ENCODE data around the gene ARL3. TPM values are rescaled to one million over a fixed set of nuclear protein-coding genes. Genes with fewer than 3 reads are reported as not detected.
"Not testable (repeated sequence)": the region's sequence is repeated elsewhere in the genome, so short reads cannot be mapped to it uniquely, and the experiment has no call there.

ARL3 gene
- total RNA-seq, 2 donors from 2014 or later = 5.7 to 6.8 TPM

GRCh38 chr10:102670871-102671434 is 43.2 kb downstream of the ARL3 start:
- no peak for DNase-seq (ENCODE audit: low spot score in 2 of 2)
- ATAC-seq = no peak
- no peaks in the 10 kb centered on the region for H3K36me3 Mint-ChIP-seq
- H3K27ac Mint-ChIP-seq = peak overlapping the region in 1 of 2 donors; percentile 36
- H3K9me3 Mint-ChIP-seq = no peaks in the 10 kb centered on the region

GRCh38 chr10:102670065-102670670 is 44.0 kb downstream of the ARL3 start:
- Mint-ChIP-seq H3K36me3 (no peaks in the 10 kb centered on the region), H3K9me3 (no peaks in the 10 kb centered on the region), H3K27ac (peak overlapping the region in 1 of 2 donors; percentile 36)
- ATAC-seq (no peak), DNase-seq (ENCODE audit: low spot score in 2 of 2) (no peak)

DNA sequence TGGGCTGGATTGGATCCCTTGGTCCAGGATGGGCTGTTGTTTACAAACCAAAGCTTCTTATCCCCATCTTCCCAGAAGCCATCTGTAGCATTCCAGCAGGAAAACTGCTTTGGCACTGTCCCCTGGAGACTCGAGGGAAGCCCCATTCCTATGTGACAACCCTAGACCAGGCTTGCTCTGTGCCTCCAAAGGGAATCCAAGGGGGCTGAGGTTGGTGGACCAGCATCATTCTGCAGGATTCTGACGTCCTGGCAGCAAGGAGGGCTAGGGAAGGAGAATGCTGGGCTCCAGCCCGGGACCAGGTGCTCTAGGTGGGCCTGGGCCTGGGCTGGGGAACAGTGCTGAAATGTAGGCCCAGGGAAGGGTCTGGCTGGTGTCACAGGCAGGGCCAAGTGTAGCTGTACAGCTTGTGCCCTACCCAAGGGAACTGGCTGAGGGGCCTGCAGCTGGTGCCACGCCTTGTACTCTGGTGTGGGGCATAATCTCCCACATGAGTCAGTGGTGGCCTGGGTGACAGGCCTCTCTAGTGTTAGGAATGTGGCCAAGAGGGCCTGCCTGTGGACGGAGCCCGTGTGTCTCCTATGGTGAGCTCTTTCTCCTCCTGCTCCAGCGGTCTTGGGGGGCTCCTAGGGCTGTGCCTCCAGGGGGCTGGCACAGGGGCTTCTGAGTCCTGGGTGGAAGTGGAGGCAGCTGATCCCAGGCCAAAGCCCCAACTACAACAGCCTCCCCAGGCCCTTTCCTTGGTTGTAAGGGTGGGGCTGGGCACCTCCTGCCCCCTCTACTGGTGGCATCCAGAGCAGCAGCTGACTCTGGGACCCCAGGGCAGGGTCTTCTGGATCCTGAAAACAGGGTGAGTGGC is 44.8 kb downstream of the ARL3 start:
- no peaks in the 10 kb centered on the region for H3K9me3 Mint-ChIP-seq
- no peaks in the 10 kb centered on the region for H3K36me3 Mint-ChIP-seq
- ATAC-seq (no peak), DNase-seq (ENCODE audit: low spot score in 2 of 2) (no peak)
- peak overlapping the region in 1 of 2 donors; percentile 22 for H3K27ac Mint-ChIP-seq

DNA sequence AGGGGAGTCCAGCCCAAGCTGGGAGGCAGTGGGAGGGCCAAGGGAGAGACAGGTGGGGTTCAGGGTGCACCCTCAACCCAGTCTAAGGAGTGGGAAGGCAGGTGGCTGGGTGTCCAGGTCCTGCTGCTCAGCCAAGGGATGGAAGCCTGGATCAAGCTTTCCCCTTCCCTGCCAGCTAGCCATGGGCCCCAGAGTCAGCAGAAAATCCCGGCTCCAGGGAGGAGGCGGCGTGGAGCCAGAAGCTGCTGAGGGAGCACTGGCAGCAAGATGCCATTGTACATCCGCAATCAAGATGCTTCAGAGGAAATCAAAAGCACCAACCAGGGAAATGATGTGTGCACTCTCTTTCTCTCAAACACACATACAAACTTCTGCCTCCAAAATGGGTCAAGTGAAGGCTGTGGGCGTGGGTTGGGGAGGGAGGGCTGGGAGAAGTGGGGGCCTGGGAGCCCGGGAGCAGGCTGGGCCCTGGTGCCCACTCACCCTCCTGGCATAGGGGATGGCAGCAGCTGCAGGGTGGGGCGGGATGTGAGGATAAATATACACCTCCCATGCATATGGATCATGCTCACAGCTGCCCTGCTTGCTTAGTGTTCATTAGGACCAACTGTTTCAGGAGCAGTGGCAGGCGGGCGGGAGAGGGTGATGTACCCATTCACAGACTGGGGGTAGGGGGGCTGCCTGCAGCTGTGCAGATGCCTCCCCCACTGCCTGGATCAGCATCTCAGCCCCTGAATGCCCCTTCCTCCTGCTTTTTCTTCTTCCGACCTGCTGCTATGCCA is 45.7 kb downstream of the ARL3 start:
- Mint-ChIP-seq H3K36me3 (no peaks in the 10 kb centered on the region), H3K9me3 (no peaks in the 10 kb centered on the region), H3K27ac (peak overlapping the region; percentile 41 to 86)
- DNase-seq (ENCODE audit: low spot score in 2 of 2) (no peak), ATAC-seq (no peak)

- not testable (repeated sequence) for H3K9me3 Mint-ChIP-seq; H3K36me3 Mint-ChIP-seq; DNase-seq (ENCODE audit: low spot score in 2 of 2); ATAC-seq
- peak overlapping the region in 1 of 2 donors; percentile 41 for H3K27ac Mint-ChIP-seq
Measured at GRCh38 chr10:102667411-102667810, 46.8 kb downstream of the ARL3 start.

DNA sequence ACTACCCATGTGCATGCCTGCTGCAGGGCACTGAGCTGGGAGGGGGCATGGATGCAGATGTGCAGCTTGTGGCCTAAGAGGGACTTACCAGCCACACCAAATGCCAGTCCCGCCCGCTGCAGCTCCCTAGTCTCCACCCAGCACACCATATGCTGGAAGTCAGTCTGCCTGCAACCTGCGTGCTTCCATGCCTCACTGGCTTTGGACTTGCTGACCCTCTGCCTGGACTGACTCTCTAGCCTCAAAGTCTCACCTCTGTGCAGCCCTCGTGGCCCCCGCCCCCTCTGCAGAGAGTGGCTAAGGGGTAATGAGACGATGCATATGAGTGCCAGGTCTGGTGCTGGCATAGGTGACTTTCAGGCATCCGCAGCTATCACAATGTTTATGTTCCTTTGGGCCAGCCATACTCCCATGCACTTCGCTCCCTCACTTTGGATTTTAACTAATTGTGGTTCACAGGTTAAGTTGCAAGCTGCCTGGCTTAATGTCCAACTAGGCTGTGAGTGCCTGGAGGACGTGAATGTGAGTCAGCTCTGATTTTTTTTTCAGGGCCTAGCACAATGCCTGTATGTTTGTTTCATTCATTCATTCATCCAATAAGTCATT is 48.2 kb downstream of the ARL3 start:
- Mint-ChIP-seq H3K9me3 (no peaks in the 10 kb centered on the region), H3K27ac (peak overlapping the region in 1 of 2 donors; percentile 50), H3K36me3 (no peaks in the 10 kb centered on the region)
- DNase-seq (ENCODE audit: low spot score in 2 of 2) (no peak), ATAC-seq (no peak)

DNA sequence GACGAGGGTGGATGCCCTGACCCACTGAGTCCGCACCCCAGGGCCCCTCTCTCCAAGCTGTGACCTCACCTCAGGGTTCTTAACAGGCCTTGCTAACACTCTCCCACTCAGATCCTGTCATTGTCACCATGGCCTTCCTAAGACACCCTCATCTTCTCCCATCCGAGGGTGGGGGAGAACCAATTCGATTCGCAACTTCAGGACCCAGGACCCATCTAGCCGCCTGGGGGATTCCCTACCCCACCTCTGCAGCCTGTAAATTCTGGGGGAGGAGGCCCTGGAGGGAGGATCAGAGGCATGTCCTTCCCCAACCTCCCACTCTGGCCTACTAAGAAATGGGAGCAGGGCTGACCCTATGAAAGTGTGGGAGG is 52.6 kb downstream of the ARL3 start:
- DNase-seq (ENCODE audit: low spot score in 2 of 2) = no peak
- Mint-ChIP-seq H3K36me3 (no peaks in the 10 kb centered on the region), H3K9me3 (no peaks in the 10 kb centered on the region), H3K27ac (peak overlapping the region; percentile 78 to 89)
- ATAC-seq = peak; percentile 33 to 40

DNA sequence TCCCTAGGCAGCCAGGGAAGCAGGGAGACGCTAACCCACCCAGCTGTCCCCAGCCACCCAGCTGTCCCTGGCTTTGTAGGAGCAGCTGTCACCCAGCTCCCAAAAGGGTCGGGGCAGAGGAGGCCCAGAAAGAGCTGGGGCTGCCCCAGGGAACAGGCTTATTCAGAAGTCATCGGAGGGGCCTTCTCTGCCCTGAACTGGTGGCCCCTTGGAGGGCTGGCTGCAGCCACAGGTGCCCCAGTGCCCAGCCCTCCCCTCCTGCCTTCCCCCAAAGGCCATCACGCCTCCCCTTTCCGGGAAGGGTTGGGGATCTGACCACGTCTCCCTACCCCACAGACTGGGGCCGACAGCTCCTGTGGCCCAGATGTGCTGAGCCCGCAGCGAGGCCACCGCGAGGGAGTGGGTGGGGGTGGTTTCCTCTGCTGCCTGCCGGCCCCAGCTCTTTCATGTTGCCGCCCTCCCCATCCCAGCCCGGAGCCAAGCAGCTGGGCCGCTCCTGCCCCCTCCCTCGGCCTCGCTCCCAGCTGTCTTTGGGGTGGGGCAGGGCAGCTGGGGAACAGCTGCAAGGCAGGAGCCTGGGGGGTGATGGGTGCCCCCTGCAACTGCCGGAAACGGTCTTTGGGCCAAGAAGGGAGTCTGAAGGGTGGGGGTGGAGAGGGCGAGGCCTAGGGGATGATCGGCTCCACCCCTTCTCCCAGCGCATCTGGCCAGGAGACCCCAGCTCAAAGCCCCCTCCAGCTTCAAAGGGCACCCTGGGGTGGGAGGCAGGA is 53.1 kb downstream of the ARL3 start:
- ATAC-seq (peak; percentile 85 to 91), DNase-seq (ENCODE audit: low spot score in 2 of 2) (peak; percentile 67 to 83)
- H3K9me3 Mint-ChIP-seq = no peaks in the 10 kb centered on the region
- H3K27ac Mint-ChIP-seq = peak overlapping the region; percentile 78 to 89
- no peaks in the 10 kb centered on the region for H3K36me3 Mint-ChIP-seq

- H3K36me3 Mint-ChIP-seq = no peaks in the 10 kb centered on the region
- DNase-seq (ENCODE audit: low spot score in 2 of 2) = no peak
- ATAC-seq = no peak
Measured at GRCh38 chr10:102658802-102659201, 55.4 kb downstream of the ARL3 start.

GRCh38 chr10:102657984-102658724 is 56.0 kb downstream of the ARL3 start:
- no peaks in the 10 kb centered on the region for H3K36me3 Mint-ChIP-seq
- peak overlapping the region; percentile 46 to 80 for H3K27ac Mint-ChIP-seq
- no peak for DNase-seq (ENCODE audit: low spot score in 2 of 2)
- no peaks in the 10 kb centered on the region for H3K9me3 Mint-ChIP-seq
- no peak for ATAC-seq

More at GRCh38 chr10:102658802-102659201, 55.4 kb downstream of the ARL3 start:
- Mint-ChIP-seq H3K27ac (peak overlapping the region; percentile 24 to 80), H3K9me3 (no peaks in the 10 kb centered on the region)

DNA sequence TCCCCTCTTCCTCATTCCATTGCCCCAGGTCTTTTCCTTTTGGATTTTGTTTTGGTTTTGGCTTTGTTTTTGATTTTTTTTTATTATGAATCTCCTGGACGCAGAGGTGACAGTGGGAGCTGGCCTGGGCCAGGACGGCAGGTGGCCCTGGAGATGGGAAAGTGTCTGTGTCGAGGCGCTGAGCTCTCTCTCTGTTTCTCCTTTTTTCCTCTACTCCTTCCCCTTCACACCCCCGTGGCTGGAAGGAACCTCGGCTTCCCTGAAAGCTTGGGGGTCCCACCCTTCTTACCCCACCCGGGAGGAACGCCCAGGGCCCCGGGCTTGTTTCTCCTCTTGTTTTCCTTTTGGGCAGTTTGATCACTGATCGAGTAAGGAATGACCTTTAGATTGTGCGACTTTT is 56.7 kb downstream of the ARL3 start:
- Mint-ChIP-seq H3K9me3 (no peaks in the 10 kb centered on the region), H3K36me3 (no peaks in the 10 kb centered on the region), H3K27ac (peak overlapping the region; percentile 46 to 72)
- no peak for DNase-seq (ENCODE audit: low spot score in 2 of 2)
- ATAC-seq = no peak

DNA sequence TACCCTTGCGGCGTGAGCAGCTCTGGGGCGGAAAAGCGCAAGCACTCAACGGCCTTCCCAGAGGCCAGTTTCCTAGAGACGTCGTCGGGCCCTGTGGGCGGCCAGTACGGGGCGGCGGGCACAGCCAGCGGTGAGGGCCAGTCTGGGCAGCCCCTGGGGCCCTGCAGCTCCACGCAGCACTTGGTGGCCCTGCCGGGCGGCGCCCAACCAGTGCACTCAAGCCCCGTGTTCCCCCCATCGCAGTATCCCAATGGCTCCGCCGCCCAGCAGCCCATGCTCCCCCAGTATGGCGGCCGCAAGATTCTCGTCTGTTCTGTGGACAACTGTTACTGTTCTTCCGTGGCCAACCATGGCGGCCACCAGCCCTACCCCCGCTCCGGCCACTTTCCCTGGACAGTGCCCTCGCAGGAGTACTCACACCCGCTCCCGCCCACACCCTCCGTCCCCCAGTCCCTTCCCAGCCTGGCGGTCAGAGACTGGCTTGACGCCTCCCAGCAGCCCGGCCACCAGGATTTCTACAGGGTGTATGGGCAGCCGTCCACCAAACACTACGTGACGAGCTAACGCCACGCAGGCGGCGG is 57.3 kb downstream of the ARL3 start:
- no peaks in the 10 kb centered on the region for H3K9me3 Mint-ChIP-seq
- H3K27ac Mint-ChIP-seq = peak overlapping the region in 1 of 2 donors; percentile 46
- no peak for ATAC-seq
- no peak for DNase-seq (ENCODE audit: low spot score in 2 of 2)
- H3K36me3 Mint-ChIP-seq = no peaks in the 10 kb centered on the region

DNA sequence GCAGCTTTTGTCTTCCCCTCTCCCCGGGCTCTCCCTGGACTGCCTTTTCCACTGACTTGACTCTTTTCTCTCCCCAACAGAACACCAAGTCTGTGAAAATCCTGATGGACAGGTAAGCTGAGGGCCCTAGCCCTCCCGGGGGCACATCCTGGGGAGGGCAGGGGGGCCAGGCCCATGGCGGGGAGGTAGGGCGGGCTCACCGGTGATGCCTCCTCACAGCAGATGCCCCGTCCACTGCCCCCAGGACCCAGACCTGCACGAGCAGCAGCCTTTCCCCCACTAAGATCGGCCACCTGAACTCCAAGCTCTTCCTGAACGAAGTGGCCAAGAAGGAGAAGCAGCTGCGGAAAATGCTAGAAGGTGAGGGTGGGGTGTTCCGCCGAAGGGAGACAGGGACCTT is 58.2 kb downstream of the ARL3 start:
- no peak overlapping the region for H3K27ac Mint-ChIP-seq
- DNase-seq (ENCODE audit: low spot score in 2 of 2) (no peak), ATAC-seq (no peak)
- no peaks in the 10 kb centered on the region for H3K9me3 Mint-ChIP-seq
- no peaks in the 10 kb centered on the region for H3K36me3 Mint-ChIP-seq

GRCh38 chr10:102654969-102655368 is 59.2 kb downstream of the ARL3 start:
- peak overlapping the region in 1 of 2 donors; percentile 44 for H3K27ac Mint-ChIP-seq
- no peaks in the 10 kb centered on the region for H3K9me3 Mint-ChIP-seq
- DNase-seq (ENCODE audit: low spot score in 2 of 2) (no peak), ATAC-seq (no peak)
- no peaks in the 10 kb centered on the region for H3K36me3 Mint-ChIP-seq

DNA sequence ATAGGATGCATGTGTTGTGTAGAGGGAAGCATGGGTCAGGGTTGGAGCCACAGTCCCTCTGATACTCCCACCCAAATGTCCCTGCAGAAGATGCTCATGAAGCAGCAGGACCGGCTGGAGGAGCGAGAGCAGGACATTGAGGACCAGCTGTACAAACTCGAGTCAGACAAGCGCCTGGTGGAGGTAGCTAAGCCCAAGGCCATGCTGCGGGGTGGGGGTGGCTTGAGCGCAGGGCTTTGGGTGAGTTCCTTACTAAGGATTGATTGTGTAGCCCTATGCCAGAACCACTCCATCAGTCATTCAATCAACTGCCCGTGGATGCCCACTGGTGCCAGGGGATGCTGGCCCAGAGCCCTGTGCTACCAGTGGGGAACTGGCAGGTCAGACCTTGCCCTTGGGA is 59.6 kb downstream of the ARL3 start:
- Mint-ChIP-seq H3K36me3 (no peaks in the 10 kb centered on the region), H3K9me3 (no peaks in the 10 kb centered on the region), H3K27ac (peak overlapping the region in 1 of 2 donors; percentile 68)
- no peak for ATAC-seq
- no peak for DNase-seq (ENCODE audit: low spot score in 2 of 2)

Data from activated naive CD4-positive, alpha-beta T cell treated with anti-CD3 and anti-CD28 coated beads, Interleukin-2, amount 50 U/mL, for 72 hours (primary cell).